HCT116 (cell line): ENCODE measurements around the gene ADIRF. TPM values are rescaled to one million over a fixed set of nuclear protein-coding genes. Genes with fewer than 3 reads are reported as not detected.

ENCODE experiments used
- ATAC-seq: fragments of 200-7000 bp; cut with Tn5 transposase; 2 replicates; pipeline ENCODE4 v1.9.1; 2020; ENCODE audit warnings: mild to moderate bottlenecking, moderate library complexity
- BruUV-seq: library from RNA; stranded (reverse); fragments of 400-500 nt; replicated peaks from 2 replicates; lab custom pipeline; 2021; lab: Mats Ljungman, UMichigan
- CTCF ChIA-PET: fragments of 300-600 bp; sonication (Branson Sonifier 250); formaldehyde crosslinking; loops from one replicate; lab custom pipeline; 2021; ENCODE audit warnings: antibody characterized with exemption; lab: Charles Lee
- POLR2A ChIA-PET: fragments of 300-600, 350-600 bp; sonication (Branson Sonifier 250); formaldehyde crosslinking; loops from one replicate; lab custom pipeline; 2021; ENCODE audit warnings: antibody characterized with exemption; lab: Charles Lee
- RAD21 ChIA-PET, 2 experiments: fragments of 300-600 bp; sonication (Branson Sonifier 250); formaldehyde crosslinking; loops; one replicate each; lab custom pipeline; 2023; ENCODE audit warnings: low total read pairs in 2 of 2; ENCODE audit not compliant: uncharacterized antibody in 2 of 2, unreplicated experiment in 2 of 2, low non-redundant PET in 1 of 2; lab: Charles Lee
- DNase-seq: peaks from one replicate; pipeline ENCODE4 v3.0.0-alpha.2; 2010; ENCODE audit warnings: low read depth, low spot score
- H2AFZ ChIP-seq: fragments of 200-600 bp; shearing (Covaris generic), sonication (generic); 2 replicates; pipeline ENCODE4 v1.6.1; 2017; ENCODE audit warnings: low read depth, mixed run types, mixed read lengths, antibody characterized with exemption, low read length; ENCODE audit not compliant: poor library complexity, severe bottlenecking
- H3K27ac ChIP-seq: 2 replicates; pipeline ENCODE4 v1.5.1; 2012; ENCODE audit warnings: low read depth, low read length
- H3K27me3 ChIP-seq: fragments of 200-600 bp; sonication (generic); 2 replicates; pipeline ENCODE4 v1.6.1; 2016; ENCODE audit warnings: mixed run types, low read length, mixed read lengths; ENCODE audit not compliant: insufficient read depth
- H3K36me3 ChIP-seq, 2 experiments: fragments of 200-500 bp in 1 of 2; fragments of 200-600 bp in 1 of 2; sonication (Bioruptor generic) in 1 of 2; sonication (generic) in 1 of 2; 2 replicates each; pipeline versions ENCODE4 v1.5.1 to v1.6.1; 2014 to 2016; ENCODE audit warnings: low read length in 2 of 2, inconsistent platforms in 1 of 2, mixed read lengths in 1 of 2, mixed run types in 1 of 2; ENCODE audit not compliant: insufficient read depth in 2 of 2, control insufficient read depth in 1 of 2
- H3K4me1 ChIP-seq, 2 experiments: fragments of 200-600 bp in 1 of 2; sonication (generic) in 1 of 2; 2 replicates each; pipeline versions ENCODE4 v1.5.1 to v1.6.1; 2012 to 2017; ENCODE audit warnings: low read length in 2 of 2, inconsistent platforms in 1 of 2, mild to moderate bottlenecking in 1 of 2, mixed read lengths in 1 of 2, mixed run types in 1 of 2, moderate library complexity in 1 of 2; ENCODE audit not compliant: insufficient read depth in 2 of 2, control insufficient read depth in 1 of 2
- H3K4me2 ChIP-seq: fragments of 200-600 bp; sonication (generic); 2 replicates; pipeline ENCODE4 v1.6.1; 2017; ENCODE audit warnings: mixed run types, low read length, mixed read lengths
- H3K4me3 ChIP-seq, 2 experiments: fragments of 200-600 bp in 1 of 2; sonication (generic) in 1 of 2; replicated peaks in 1 of 2; 2 replicates each; pipeline ENCODE4 v1.5.1; 2011 to 2016; ENCODE audit warnings: low read length in 2 of 2, control low read depth in 1 of 2, low read depth in 1 of 2, mild to moderate bottlenecking in 1 of 2, mixed read lengths in 1 of 2, mixed run types in 1 of 2
- H3K79me2 ChIP-seq: fragments of 200-600 bp; sonication (generic); 2 replicates; pipeline ENCODE4 v1.6.1; 2017; ENCODE audit warnings: mild to moderate bottlenecking, mixed run types, low read length, moderate library complexity, mixed read lengths; ENCODE audit not compliant: insufficient read depth
- H3K9ac ChIP-seq: fragments of 200-600 bp; sonication (generic); 2 replicates; pipeline ENCODE4 v1.6.1; 2016; ENCODE audit warnings: low read length, mixed read lengths
- H3K9me2 ChIP-seq: fragments of 200-600 bp; sonication (generic), shearing (Covaris generic); 2 replicates; pipeline ENCODE4 v1.6.1; 2017; ENCODE audit warnings: mixed run types, mild to moderate bottlenecking, moderate library complexity; ENCODE audit not compliant: insufficient read depth
- H3K9me3 ChIP-seq, 2 experiments: fragments of 200-500 bp in 1 of 2; fragments of 200-600 bp in 1 of 2; sonication (Bioruptor generic) in 1 of 2; sonication (generic) in 1 of 2; 2 replicates each; pipeline ENCODE4 v1.6.1; 2014 to 2017; ENCODE audit warnings: low read length in 2 of 2, mixed read lengths in 2 of 2, inconsistent platforms in 1 of 2, low read depth in 1 of 2, mild to moderate bottlenecking in 1 of 2, mixed run types in 1 of 2, moderate library complexity in 1 of 2; ENCODE audit not compliant: control insufficient read depth in 1 of 2, insufficient read depth in 1 of 2
- H4K20me1 ChIP-seq: fragments of 200-600 bp; sonication (generic), shearing (Covaris generic); 2 replicates; pipeline ENCODE4 v1.6.1; 2017; ENCODE audit warnings: mixed run types, mild to moderate bottlenecking, moderate library complexity; ENCODE audit not compliant: insufficient read depth
- CBX3 ChIP-seq: IDR thresholded peaks from 2 replicates; pipeline ENCODE4 v1.6.1; 2012; ENCODE audit warnings: low read depth
- EGR1 ChIP-seq: IDR thresholded peaks from 2 replicates; pipeline ENCODE4 v1.6.1; 2012; ENCODE audit warnings: low read depth
- ELF1 ChIP-seq: IDR thresholded peaks from 2 replicates; pipeline ENCODE4 v1.6.1; 2012; ENCODE audit warnings: low read depth, borderline replicate concordance
- FOSL1 ChIP-seq: IDR thresholded peaks from 2 replicates; pipeline ENCODE4 v1.6.1; 2012; ENCODE audit warnings: low read depth
- JUND ChIP-seq: IDR thresholded peaks from 2 replicates; pipeline ENCODE4 v1.6.1; 2012
- POLR2A ChIP-seq: IDR thresholded peaks from 2 replicates; pipeline ENCODE4 v1.7.0; 2011; ENCODE audit warnings: borderline replicate concordance; ENCODE audit not compliant: insufficient read depth, insufficient read length; ENCODE audit errors: extremely low read depth
- POLR2AphosphoS5 ChIP-seq: IDR thresholded peaks from 2 replicates; pipeline ENCODE4 v1.6.1; 2011; ENCODE audit warnings: mild to moderate bottlenecking, low read depth, low read length, moderate library complexity
- RAD21 ChIP-seq: IDR thresholded peaks from 2 replicates; pipeline ENCODE4 v1.6.1; 2012; ENCODE audit warnings: low read depth, mild to moderate bottlenecking
- SIN3A ChIP-seq: IDR thresholded peaks from 2 replicates; pipeline ENCODE4 v1.6.1; 2012; ENCODE audit warnings: low read depth
- SRF ChIP-seq: IDR thresholded peaks from 2 replicates; pipeline ENCODE4 v1.6.1; 2012; ENCODE audit warnings: low read depth
- TCF7L2 ChIP-seq: IDR thresholded peaks from 2 replicates; pipeline ENCODE4 v1.7.0; 2011; ENCODE audit warnings: borderline replicate concordance, inconsistent platforms; ENCODE audit not compliant: insufficient read depth, insufficient read length; ENCODE audit errors: extremely low read depth
- YY1 ChIP-seq: IDR thresholded peaks from 2 replicates; pipeline ENCODE4 v1.6.1; 2011; ENCODE audit warnings: low read length, low read depth, moderate library complexity, mild to moderate bottlenecking; ENCODE audit not compliant: insufficient replicate concordance; ENCODE audit errors: extremely low read depth
- ZFX ChIP-seq: fragments of 450-650 bp; IDR thresholded peaks from 2 replicates; pipeline ENCODE4 v1.6.1; 2017
- ZNF274 ChIP-seq: fragments of 200-500 bp; sonication (Bioruptor generic); IDR thresholded peaks from 2 replicates; pipeline ENCODE4 v1.6.1; 2014; ENCODE audit warnings: mild to moderate bottlenecking, low read depth, low read length, inconsistent platforms
- intact Hi-C: fragments of 100-400 bp; cut with micrococcal nuclease; formaldehyde crosslinking; loops from 2 replicates; pipeline ENCODE4 v1.10.0; 2022
- total RNA-seq: library from RNA; stranded (reverse); gene quantifications from one replicate; pipeline ENCODE4 v1.2.1, GENCODE V29; 2021; ENCODE audit not compliant: unreplicated experiment
- TF ChIP-seq, protein P1 (sequence below), 3 experiments: fragments of 200-600 bp in 1 of 3; sonication (generic) in 1 of 3; IDR thresholded peaks in 2 of 3; conservative IDR thresholded peaks in 1 of 3; 2 replicates each; pipeline ENCODE4 v1.5.1; 2012 to 2017; ENCODE audit warnings: low read depth in 2 of 3, low read length in 2 of 3, antibody characterized with exemption in 1 of 3, borderline replicate concordance in 1 of 3, control low read depth in 1 of 3, mild to moderate bottlenecking in 1 of 3, mixed read lengths in 1 of 3, mixed run types in 1 of 3, moderate library complexity in 1 of 3; ENCODE audit not compliant: insufficient read depth in 1 of 3
- TF ChIP-seq, protein P2 (sequence below): IDR thresholded peaks from 2 replicates; pipeline ENCODE4 v1.6.1; 2012; ENCODE audit warnings: low read depth
- TF ChIP-seq, protein P3 (sequence below): IDR thresholded peaks from 2 replicates; pipeline ENCODE4 v1.6.1; 2011; ENCODE audit warnings: mild to moderate bottlenecking, low read length, moderate library complexity; ENCODE audit not compliant: insufficient replicate concordance; ENCODE audit errors: extremely low read depth
- TF ChIP-seq, protein P4 (sequence below): IDR thresholded peaks from 2 replicates; pipeline ENCODE4 v1.6.1; 2012
- TF ChIP-seq, protein P5 (sequence below): IDR thresholded peaks from 2 replicates; pipeline ENCODE4 v1.6.1; 2012

Gene ADIRF
- total RNA-seq, 1 experiment from 2014 or later: 448 TPM

DNA sequence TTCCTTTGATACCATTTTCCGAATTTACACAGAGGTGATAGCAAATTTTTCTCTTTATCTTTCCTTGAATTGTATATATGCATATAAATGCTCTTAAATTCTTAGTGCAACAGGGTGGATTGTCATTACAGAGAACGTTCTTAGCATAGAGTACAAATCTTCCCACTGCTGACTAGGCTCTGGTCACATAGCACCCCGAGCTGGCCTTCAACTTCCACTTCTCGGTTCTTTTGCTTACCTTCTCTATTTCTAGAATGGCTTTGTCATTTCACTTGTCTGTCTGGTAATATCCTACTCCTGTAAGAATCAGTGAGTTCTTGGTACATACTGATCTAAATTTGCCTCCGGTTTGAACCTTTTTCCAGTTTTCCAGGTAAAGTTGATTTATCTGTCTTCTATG lies 13.4 kb downstream of the ADIRF start:
- Histone ChIP-seq H3K4me2 (no peak overlapping the region), H3K36me3 (no peaks in the 10 kb centered on the region), H3K27me3 (no peaks in the 10 kb centered on the region), H3K27ac (no peak overlapping the region), H2AFZ (no peak overlapping the region), H4K20me1 (no peaks in the 10 kb centered on the region), H3K4me1 (peaks cover 10 to 40% of the 10 kb centered on the region in 2 experiments; a peak in 3 of 4 replicates), H3K9me3 (no peaks in the 10 kb centered on the region), H3K9ac (no peak overlapping the region), H3K4me3 (no peak overlapping the region), H3K79me2 (no peaks in the 10 kb centered on the region), H3K9me2 (no peaks in the 10 kb centered on the region)
- CTCF ChIA-PET: no interaction called here
- TF ChIP-seq TCF7L2: no peak
- TF ChIP-seq, protein P1, sequence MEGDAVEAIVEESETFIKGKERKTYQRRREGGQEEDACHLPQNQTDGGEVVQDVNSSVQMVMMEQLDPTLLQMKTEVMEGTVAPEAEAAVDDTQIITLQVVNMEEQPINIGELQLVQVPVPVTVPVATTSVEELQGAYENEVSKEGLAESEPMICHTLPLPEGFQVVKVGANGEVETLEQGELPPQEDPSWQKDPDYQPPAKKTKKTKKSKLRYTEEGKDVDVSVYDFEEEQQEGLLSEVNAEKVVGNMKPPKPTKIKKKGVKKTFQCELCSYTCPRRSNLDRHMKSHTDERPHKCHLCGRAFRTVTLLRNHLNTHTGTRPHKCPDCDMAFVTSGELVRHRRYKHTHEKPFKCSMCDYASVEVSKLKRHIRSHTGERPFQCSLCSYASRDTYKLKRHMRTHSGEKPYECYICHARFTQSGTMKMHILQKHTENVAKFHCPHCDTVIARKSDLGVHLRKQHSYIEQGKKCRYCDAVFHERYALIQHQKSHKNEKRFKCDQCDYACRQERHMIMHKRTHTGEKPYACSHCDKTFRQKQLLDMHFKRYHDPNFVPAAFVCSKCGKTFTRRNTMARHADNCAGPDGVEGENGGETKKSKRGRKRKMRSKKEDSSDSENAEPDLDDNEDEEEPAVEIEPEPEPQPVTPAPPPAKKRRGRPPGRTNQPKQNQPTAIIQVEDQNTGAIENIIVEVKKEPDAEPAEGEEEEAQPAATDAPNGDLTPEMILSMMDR (IDR thresholded peaks at IDR 0.05 in 2 of 3, conservative IDR thresholded peaks at IDR 0.05 in 1 of 3; ENCODE audit: borderline replicate concordance in 1 of 3, insufficient read depth in 1 of 3, low read depth in 2 of 3, low read length in 2 of 3): no peak
- TF ChIP-seq JUND: no peak
- no peak for TF ChIP-seq ZFX
- TF ChIP-seq SIN3A: no peak
- TF ChIP-seq, protein P2, sequence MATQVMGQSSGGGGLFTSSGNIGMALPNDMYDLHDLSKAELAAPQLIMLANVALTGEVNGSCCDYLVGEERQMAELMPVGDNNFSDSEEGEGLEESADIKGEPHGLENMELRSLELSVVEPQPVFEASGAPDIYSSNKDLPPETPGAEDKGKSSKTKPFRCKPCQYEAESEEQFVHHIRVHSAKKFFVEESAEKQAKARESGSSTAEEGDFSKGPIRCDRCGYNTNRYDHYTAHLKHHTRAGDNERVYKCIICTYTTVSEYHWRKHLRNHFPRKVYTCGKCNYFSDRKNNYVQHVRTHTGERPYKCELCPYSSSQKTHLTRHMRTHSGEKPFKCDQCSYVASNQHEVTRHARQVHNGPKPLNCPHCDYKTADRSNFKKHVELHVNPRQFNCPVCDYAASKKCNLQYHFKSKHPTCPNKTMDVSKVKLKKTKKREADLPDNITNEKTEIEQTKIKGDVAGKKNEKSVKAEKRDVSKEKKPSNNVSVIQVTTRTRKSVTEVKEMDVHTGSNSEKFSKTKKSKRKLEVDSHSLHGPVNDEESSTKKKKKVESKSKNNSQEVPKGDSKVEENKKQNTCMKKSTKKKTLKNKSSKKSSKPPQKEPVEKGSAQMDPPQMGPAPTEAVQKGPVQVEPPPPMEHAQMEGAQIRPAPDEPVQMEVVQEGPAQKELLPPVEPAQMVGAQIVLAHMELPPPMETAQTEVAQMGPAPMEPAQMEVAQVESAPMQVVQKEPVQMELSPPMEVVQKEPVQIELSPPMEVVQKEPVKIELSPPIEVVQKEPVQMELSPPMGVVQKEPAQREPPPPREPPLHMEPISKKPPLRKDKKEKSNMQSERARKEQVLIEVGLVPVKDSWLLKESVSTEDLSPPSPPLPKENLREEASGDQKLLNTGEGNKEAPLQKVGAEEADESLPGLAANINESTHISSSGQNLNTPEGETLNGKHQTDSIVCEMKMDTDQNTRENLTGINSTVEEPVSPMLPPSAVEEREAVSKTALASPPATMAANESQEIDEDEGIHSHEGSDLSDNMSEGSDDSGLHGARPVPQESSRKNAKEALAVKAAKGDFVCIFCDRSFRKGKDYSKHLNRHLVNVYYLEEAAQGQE: no peak
- TF ChIP-seq RAD21: no peak
- no peak for TF ChIP-seq EGR1
- no peak for TF ChIP-seq ELF1
- TF ChIP-seq POLR2AphosphoS5: no peak
- no peak for TF ChIP-seq ZNF274
- no peak for TF ChIP-seq FOSL1
- TF ChIP-seq, protein P3, sequence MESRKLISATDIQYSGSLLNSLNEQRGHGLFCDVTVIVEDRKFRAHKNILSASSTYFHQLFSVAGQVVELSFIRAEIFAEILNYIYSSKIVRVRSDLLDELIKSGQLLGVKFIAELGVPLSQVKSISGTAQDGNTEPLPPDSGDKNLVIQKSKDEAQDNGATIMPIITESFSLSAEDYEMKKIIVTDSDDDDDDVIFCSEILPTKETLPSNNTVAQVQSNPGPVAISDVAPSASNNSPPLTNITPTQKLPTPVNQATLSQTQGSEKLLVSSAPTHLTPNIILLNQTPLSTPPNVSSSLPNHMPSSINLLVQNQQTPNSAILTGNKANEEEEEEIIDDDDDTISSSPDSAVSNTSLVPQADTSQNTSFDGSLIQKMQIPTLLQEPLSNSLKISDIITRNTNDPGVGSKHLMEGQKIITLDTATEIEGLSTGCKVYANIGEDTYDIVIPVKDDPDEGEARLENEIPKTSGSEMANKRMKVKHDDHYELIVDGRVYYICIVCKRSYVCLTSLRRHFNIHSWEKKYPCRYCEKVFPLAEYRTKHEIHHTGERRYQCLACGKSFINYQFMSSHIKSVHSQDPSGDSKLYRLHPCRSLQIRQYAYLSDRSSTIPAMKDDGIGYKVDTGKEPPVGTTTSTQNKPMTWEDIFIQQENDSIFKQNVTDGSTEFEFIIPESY: no peak
- no peak for TF ChIP-seq POLR2A
- no peak for TF ChIP-seq CBX3
- TF ChIP-seq SRF: no peak
- TF ChIP-seq, protein P4, sequence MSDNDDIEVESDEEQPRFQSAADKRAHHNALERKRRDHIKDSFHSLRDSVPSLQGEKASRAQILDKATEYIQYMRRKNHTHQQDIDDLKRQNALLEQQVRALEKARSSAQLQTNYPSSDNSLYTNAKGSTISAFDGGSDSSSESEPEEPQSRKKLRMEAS: no peak
- TF ChIP-seq, protein P5, sequence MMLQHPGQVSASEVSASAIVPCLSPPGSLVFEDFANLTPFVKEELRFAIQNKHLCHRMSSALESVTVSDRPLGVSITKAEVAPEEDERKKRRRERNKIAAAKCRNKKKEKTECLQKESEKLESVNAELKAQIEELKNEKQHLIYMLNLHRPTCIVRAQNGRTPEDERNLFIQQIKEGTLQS: no peak
- TF ChIP-seq YY1: no peak
- no peak for ATAC-seq
- no TSS peak for BruUV-seq
- no peak for DNase-seq
- RAD21 ChIA-PET: no interaction called here
- intact Hi-C loops: no loop called here
- POLR2A ChIA-PET: no interaction called here
